ENCODE results near the gene NAV2. TPM values are rescaled to one million over a fixed set of nuclear protein-coding genes. Genes with fewer than 3 reads are reported as not detected.

The NAV2 gene
- total RNA-seq, 1 donor from 2014 or later = 44.8 TPM

DNA sequence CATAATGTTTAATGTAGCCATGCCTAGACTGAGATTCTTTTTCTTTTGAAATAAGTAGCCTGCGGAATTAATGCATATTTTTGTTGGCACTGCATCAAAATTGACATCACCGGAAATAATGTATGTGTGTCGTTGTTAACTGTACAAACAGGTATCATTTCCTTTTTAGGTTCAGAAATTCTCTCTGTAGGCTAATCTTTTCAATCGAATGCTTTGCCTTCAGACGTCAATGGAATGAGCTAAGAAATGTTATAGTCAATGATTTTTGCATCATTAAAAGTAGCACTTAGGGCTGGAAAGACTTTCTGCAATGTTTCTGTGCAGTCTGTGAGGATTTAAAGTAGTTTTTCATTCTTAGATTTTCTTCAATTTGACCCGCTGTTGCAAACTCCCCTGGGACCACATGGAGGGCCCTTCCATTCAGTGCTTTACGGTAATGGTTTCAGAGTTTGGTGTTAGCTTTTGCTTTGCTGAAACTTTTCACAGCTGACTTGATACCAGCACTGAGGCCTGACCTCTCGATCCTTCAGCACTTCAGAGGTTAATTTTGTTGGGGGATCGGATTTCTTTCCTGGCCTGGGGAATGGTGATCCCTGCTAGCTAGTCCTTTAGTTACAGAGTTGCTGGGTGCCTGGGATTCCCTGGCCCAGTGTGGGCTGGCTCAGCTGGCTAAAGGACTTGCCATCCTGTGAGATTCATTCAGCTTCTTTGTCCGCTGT is 309.9 kb downstream of the NAV2 start:
- TF ChIP-seq, protein P1, sequence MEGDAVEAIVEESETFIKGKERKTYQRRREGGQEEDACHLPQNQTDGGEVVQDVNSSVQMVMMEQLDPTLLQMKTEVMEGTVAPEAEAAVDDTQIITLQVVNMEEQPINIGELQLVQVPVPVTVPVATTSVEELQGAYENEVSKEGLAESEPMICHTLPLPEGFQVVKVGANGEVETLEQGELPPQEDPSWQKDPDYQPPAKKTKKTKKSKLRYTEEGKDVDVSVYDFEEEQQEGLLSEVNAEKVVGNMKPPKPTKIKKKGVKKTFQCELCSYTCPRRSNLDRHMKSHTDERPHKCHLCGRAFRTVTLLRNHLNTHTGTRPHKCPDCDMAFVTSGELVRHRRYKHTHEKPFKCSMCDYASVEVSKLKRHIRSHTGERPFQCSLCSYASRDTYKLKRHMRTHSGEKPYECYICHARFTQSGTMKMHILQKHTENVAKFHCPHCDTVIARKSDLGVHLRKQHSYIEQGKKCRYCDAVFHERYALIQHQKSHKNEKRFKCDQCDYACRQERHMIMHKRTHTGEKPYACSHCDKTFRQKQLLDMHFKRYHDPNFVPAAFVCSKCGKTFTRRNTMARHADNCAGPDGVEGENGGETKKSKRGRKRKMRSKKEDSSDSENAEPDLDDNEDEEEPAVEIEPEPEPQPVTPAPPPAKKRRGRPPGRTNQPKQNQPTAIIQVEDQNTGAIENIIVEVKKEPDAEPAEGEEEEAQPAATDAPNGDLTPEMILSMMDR (IDR thresholded peaks at IDR 0.05) = no peak
- ATAC-seq = no peak
- Histone ChIP-seq H3K36me3 (no peaks in the 10 kb centered on the region), H3K4me1 (peaks cover 3% of the 10 kb centered on the region), H3K27ac (no peak overlapping the region), H3K9me3 (no peaks in the 10 kb centered on the region), H3K27me3 (no peaks in the 10 kb centered on the region), H3K4me3 (no peak overlapping the region)
- DNase-seq = no peak
- intact Hi-C loops (cut with DNase I) = no loop called here

DNA sequence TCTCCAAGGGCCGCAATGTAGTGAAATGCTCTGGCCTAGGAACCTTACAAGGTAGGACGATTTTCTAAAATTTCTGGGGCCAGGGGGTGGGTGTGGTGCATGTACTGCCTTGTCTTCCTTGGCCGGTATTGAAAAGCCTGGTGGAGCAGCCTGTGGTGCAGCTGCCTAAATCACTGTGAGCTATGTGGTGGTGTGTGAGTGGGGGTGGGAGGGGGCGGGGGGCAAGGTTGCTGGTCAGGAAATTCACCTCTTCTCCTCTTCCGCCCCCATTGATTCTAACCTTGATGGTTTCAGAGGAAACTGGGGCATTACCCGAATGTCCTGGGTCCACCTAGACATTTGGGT is 310.4 kb downstream of the NAV2 start:
- no peaks in the 10 kb centered on the region for H3K9me3 ChIP-seq
- H3K4me1 ChIP-seq = peaks cover 3% of the 10 kb centered on the region
- no peaks in the 10 kb centered on the region for H3K36me3 ChIP-seq
- ATAC-seq (no peak), DNase-seq (no peak)
- intact Hi-C loops (cut with DNase I) = no loop called here
- no peak overlapping the region for H3K27ac ChIP-seq
- H3K27me3 ChIP-seq = no peaks in the 10 kb centered on the region
- H3K4me3 ChIP-seq = no peak overlapping the region
- TF ChIP-seq, protein P1 (IDR thresholded peaks at IDR 0.05) = no peak

DNA sequence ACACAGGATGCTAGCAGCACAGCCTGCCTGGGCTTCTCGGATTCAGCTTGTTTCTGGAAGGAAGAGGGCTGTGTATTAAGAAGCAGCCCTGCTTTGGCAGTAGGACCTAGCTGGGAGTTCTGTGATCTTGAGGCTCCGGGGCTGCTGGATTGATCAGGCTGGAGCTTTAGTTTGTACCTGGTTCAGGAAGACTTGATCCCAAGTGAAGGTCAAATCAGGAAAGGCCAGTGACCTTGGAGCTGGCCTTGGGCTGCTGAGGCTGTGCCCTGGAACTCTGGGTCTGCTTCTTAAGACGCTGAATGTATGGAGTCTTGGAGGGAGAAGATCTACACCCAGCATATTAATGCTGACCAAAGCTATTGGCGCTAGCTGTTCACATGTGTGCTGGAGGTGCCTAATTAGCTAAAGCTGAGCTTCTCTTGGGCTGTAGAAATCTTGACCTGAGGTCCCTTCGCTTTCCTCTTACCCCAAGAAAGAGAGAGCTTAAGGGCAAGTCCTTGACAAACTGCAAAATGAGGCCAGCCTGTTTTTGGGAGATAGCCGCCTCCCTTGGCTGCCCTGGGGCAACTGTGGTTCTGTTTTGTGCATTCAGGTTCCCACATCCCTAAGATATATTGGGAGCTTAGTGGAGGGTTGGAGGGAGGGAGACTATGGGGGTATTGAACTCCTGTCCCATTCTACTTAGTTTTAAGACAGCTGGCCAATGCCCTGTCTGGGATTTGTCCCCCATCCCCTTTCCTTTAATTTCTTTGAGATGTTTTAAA is 311.7 kb downstream of the NAV2 start:
- TF ChIP-seq, protein P1 (IDR thresholded peaks at IDR 0.05) = no peak
- H3K27me3 ChIP-seq = no peaks in the 10 kb centered on the region
- ATAC-seq (no peak), DNase-seq (no peak)
- H3K36me3 ChIP-seq = no peaks in the 10 kb centered on the region
- H3K4me1 ChIP-seq = peaks cover 3% of the 10 kb centered on the region
- H3K4me3 ChIP-seq = no peak overlapping the region
- H3K9me3 ChIP-seq = no peaks in the 10 kb centered on the region
- intact Hi-C loops (cut with DNase I) = no loop called here
- H3K27ac ChIP-seq = no peak overlapping the region

DNA sequence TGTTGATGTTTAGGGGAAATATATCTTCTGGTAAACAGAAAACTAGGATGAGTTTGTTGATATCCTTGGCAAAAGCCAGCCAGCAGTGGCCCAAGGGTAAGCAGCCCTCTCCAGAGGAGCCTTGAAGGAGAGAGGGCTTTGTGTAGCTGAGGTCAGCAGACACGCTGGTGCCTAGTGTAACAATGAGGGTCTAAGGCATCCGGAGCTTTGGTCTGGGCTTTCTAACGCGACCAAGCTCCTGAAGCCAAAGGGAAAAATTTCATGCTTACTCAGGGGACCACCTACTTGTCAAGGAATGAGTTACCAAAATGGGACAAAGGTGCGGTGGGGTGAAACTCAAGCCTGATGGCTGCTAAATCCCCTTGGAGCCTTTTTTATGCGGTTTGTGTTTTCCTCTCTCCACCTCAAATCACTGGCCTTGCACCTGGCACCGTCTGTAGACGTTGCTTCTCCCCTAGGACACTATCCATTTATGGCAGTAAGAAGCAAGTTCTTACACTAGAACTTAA is 312.7 kb downstream of the NAV2 start:
- DNase-seq = no peak
- TF ChIP-seq, protein P1 (IDR thresholded peaks at IDR 0.05) = no peak
- ATAC-seq = no peak
- H3K4me1 ChIP-seq = peaks cover 3% of the 10 kb centered on the region
- intact Hi-C loops (cut with DNase I) = no loop called here
- H3K36me3 ChIP-seq = no peaks in the 10 kb centered on the region
- H3K27me3 ChIP-seq = no peaks in the 10 kb centered on the region
- H3K27ac ChIP-seq = no peak overlapping the region
- no peaks in the 10 kb centered on the region for H3K9me3 ChIP-seq
- no peak overlapping the region for H3K4me3 ChIP-seq

DNA sequence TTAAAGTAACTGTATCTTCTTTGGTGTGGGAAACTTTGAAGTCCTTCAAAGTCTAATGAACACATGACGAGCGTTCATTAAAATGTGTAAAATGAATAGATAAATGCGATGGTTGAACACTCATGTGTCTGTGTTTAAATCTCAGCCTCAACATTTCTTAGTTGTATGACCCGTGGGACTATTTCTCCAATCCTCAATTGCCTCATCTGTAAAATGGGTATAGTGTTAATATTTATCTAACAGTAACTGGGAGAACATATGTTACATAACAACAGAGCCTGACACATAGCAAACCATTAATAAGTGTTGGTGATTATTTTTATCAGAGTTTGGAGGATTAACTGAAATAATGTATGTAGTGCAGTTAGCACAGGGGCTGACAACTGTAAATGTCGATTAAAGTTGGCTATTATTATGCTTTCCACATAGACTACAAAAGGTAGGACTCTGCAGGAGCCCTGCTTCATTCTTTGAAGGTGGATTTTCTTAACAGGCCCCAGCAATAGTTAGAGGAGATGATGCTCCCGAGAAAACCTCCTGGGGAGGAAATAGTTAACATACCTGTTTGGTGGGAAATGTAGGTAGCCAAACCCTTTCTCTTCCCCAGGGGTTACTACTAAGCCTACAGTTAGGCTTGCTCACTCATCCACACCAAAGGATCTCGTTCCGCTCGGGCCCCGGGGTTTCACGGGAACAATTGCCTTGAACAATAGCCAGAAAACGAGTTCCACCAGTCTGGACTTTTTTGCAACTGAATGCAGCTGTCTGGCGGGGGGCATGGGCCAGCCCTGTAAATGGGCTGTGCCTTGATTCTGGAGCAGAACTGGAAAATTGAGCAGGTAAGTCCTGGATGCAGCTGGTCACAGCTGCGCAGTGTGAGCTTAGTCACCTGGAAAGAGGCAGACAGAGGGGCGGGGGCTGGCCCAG is 314.3 kb downstream of the NAV2 start:
- TF ChIP-seq, protein P1 (IDR thresholded peaks at IDR 0.05) = no peak
- no peaks in the 10 kb centered on the region for H3K27me3 ChIP-seq
- no peaks in the 10 kb centered on the region for H3K36me3 ChIP-seq
- H3K4me3 ChIP-seq = no peak overlapping the region
- peak; percentile 29 for ATAC-seq
- no peak overlapping the region for H3K27ac ChIP-seq
- DNase-seq = no peak
- intact Hi-C loops (cut with DNase I) = no loop called here
- H3K4me1 ChIP-seq = peaks cover 3% of the 10 kb centered on the region
- H3K9me3 ChIP-seq = no peaks in the 10 kb centered on the region

Measured in upper lobe of right lung (tissue), 1 donor.